ENCODE measurements around the gene ENTREP1. TPM values are rescaled to one million over a fixed set of nuclear protein-coding genes. Genes with fewer than 3 reads are reported as not detected.

ENTREP1 gene
- polyA plus RNA-seq (2013) = 0.07 TPM

- H3K9me3 ChIP-seq (ENCODE audit: control extremely low read depth in 1 of 5, control insufficient read depth in 4 of 5, insufficient read depth in 2 of 5, low read depth in 1 of 5, low read length in 4 of 5) = no peaks in the 10 kb centered on the region
- ChIA-PET CTCF (interaction anchor here (1.5 kb wide), 1 partner anchor 12 kb away, joined by 4 read pairs; no protein-coding TSS in a partner anchor), POLR2A (no interaction called here)
- peaks cover 0 to 15% (median 14%) of the 10 kb centered on the region in 4 experiments for H3K4me1 ChIP-seq (ENCODE audit: control extremely low read depth in 1 of 4, control insufficient read depth in 4 of 4, insufficient read depth in 4 of 4, low read length in 3 of 4)
- DNase-seq = peak; percentile 19 to 61 (median 39)
- 2% methylated on average over 64 of the region's 81 CpGs for WGBS (ENCODE audit: insufficient coverage)
- peaks cover 6 to 81% (median 33%) of the 10 kb centered on the region in 5 experiments for H3K27me3 ChIP-seq (replicated peaks in 2 of 5; ENCODE audit: control insufficient read depth in 4 of 5, insufficient read depth in 5 of 5, low read length in 4 of 5)
- peak within 1 kb of the TSS; percentile 37 to 77 (median 61) for H3K4me3 ChIP-seq (ENCODE audit: control insufficient read depth in 1 of 7, extremely low read depth in 1 of 7, insufficient read depth in 4 of 7, low read depth in 2 of 7, low read length in 6 of 7)
- H3K27ac ChIP-seq (ENCODE audit: insufficient read depth in 1 of 2, low read depth in 1 of 2, low read length in 2 of 2, poor library complexity in 1 of 2, severe bottlenecking in 2 of 2) = no peak within 1 kb of the TSS
- H3K36me3 ChIP-seq (ENCODE audit: control insufficient read depth in 4 of 4, insufficient read depth in 4 of 4, low read length in 3 of 4) = no peaks in the 10 kb centered on the region
Measured at GRCh38 chr9:69324549-69325401, at the start of gene ENTREP1. TSS of gene ENTREP1 (plus strand) at chr9:69325215. CDS start at chr9:69325310, 95 bp downstream.

GRCh38 chr9:69276775-69277174, 48.2 kb upstream of the ENTREP1 start:
- 98% methylated on average over 4 of the region's 5 CpGs for WGBS (ENCODE audit: insufficient coverage)
- ChIA-PET CTCF (no interaction called here), POLR2A (no interaction called here)
- no peaks in the 10 kb centered on the region for H3K36me3 ChIP-seq (ENCODE audit: control insufficient read depth in 4 of 4, insufficient read depth in 4 of 4, low read length in 3 of 4)
- H3K4me1 ChIP-seq (ENCODE audit: control extremely low read depth in 1 of 4, control insufficient read depth in 4 of 4, insufficient read depth in 4 of 4, low read length in 3 of 4) = no peaks in the 10 kb centered on the region
- H3K27me3 ChIP-seq (replicated peaks in 2 of 5; ENCODE audit: control insufficient read depth in 4 of 5, insufficient read depth in 5 of 5, low read length in 4 of 5) = no peaks in the 10 kb centered on the region
- no peak for DNase-seq
- peaks cover 0 to 6% (median 1%) of the 10 kb centered on the region in 5 experiments for H3K9me3 ChIP-seq (ENCODE audit: control extremely low read depth in 1 of 5, control insufficient read depth in 4 of 5, insufficient read depth in 2 of 5, low read depth in 1 of 5, low read length in 4 of 5)
- H3K27ac ChIP-seq (ENCODE audit: insufficient read depth in 1 of 2, low read depth in 1 of 2, low read length in 2 of 2, poor library complexity in 1 of 2, severe bottlenecking in 2 of 2) = no peak overlapping the region
- H3K4me3 ChIP-seq (ENCODE audit: control insufficient read depth in 1 of 7, extremely low read depth in 1 of 7, insufficient read depth in 4 of 7, low read depth in 2 of 7, low read length in 6 of 7) = no peak overlapping the region

- WGBS (ENCODE audit: insufficient coverage) = 98% methylated on average over 4 of the region's 5 CpGs
- ChIA-PET CTCF (no interaction called here), POLR2A (no interaction called here)
- H3K4me1 ChIP-seq (ENCODE audit: control extremely low read depth in 1 of 4, control insufficient read depth in 4 of 4, insufficient read depth in 4 of 4, low read length in 3 of 4) = no peaks in the 10 kb centered on the region
- peaks cover 0 to 3% (median 0%) of the 10 kb centered on the region in 5 experiments for H3K9me3 ChIP-seq (ENCODE audit: control extremely low read depth in 1 of 5, control insufficient read depth in 4 of 5, insufficient read depth in 2 of 5, low read depth in 1 of 5, low read length in 4 of 5)
- DNase-seq = no peak
- H3K36me3 ChIP-seq (ENCODE audit: control insufficient read depth in 4 of 4, insufficient read depth in 4 of 4, low read length in 3 of 4) = no peaks in the 10 kb centered on the region
- no peak overlapping the region for H3K27ac ChIP-seq (ENCODE audit: insufficient read depth in 1 of 2, low read depth in 1 of 2, low read length in 2 of 2, poor library complexity in 1 of 2, severe bottlenecking in 2 of 2)
- no peaks in the 10 kb centered on the region for H3K27me3 ChIP-seq (replicated peaks in 2 of 5; ENCODE audit: control insufficient read depth in 4 of 5, insufficient read depth in 5 of 5, low read length in 4 of 5)
- no peak overlapping the region for H3K4me3 ChIP-seq (ENCODE audit: control insufficient read depth in 1 of 7, extremely low read depth in 1 of 7, insufficient read depth in 4 of 7, low read depth in 2 of 7, low read length in 6 of 7)
Measured at GRCh38 chr9:69279084-69279731, 45.8 kb upstream of the ENTREP1 start.

GRCh38 chr9:69279733-69280132, 45.3 kb upstream of the ENTREP1 start:
- H3K27ac ChIP-seq (ENCODE audit: insufficient read depth in 1 of 2, low read depth in 1 of 2, low read length in 2 of 2, poor library complexity in 1 of 2, severe bottlenecking in 2 of 2) = no peak overlapping the region
- DNase-seq = no peak
- no peak overlapping the region for H3K4me3 ChIP-seq (ENCODE audit: control insufficient read depth in 1 of 7, extremely low read depth in 1 of 7, insufficient read depth in 4 of 7, low read depth in 2 of 7, low read length in 6 of 7)
- CTCF ChIA-PET = no interaction called here
- no peaks in the 10 kb centered on the region for H3K4me1 ChIP-seq (ENCODE audit: control extremely low read depth in 1 of 4, control insufficient read depth in 4 of 4, insufficient read depth in 4 of 4, low read length in 3 of 4)
- H3K27me3 ChIP-seq (replicated peaks in 2 of 5; ENCODE audit: control insufficient read depth in 4 of 5, insufficient read depth in 5 of 5, low read length in 4 of 5) = no peaks in the 10 kb centered on the region
- H3K36me3 ChIP-seq (ENCODE audit: control insufficient read depth in 4 of 4, insufficient read depth in 4 of 4, low read length in 3 of 4) = no peaks in the 10 kb centered on the region
- no CpG with 5 or more reads among the region's 3 CpGs for WGBS (ENCODE audit: insufficient coverage)
- H3K9me3 ChIP-seq (ENCODE audit: control extremely low read depth in 1 of 5, control insufficient read depth in 4 of 5, insufficient read depth in 2 of 5, low read depth in 1 of 5, low read length in 4 of 5) = peaks cover 0 to 2% (median 0%) of the 10 kb centered on the region in 5 experiments
- POLR2A ChIA-PET = no interaction called here

- Histone ChIP-seq H3K9me3 (ENCODE audit: control extremely low read depth in 1 of 5, control insufficient read depth in 4 of 5, insufficient read depth in 2 of 5, low read depth in 1 of 5, low read length in 4 of 5) (peaks cover 0 to 1% (median 0%) of the 10 kb centered on the region in 5 experiments), H3K27me3 (replicated peaks in 2 of 5; ENCODE audit: control insufficient read depth in 4 of 5, insufficient read depth in 5 of 5, low read length in 4 of 5) (no peaks in the 10 kb centered on the region), H3K4me1 (ENCODE audit: control extremely low read depth in 1 of 4, control insufficient read depth in 4 of 4, insufficient read depth in 4 of 4, low read length in 3 of 4) (no peaks in the 10 kb centered on the region), H3K36me3 (ENCODE audit: control insufficient read depth in 4 of 4, insufficient read depth in 4 of 4, low read length in 3 of 4) (no peaks in the 10 kb centered on the region), H3K4me3 (ENCODE audit: control insufficient read depth in 1 of 7, extremely low read depth in 1 of 7, insufficient read depth in 4 of 7, low read depth in 2 of 7, low read length in 6 of 7) (no peak overlapping the region), H3K27ac (ENCODE audit: insufficient read depth in 1 of 2, low read depth in 1 of 2, low read length in 2 of 2, poor library complexity in 1 of 2, severe bottlenecking in 2 of 2) (no peak overlapping the region)
- 100% methylated on average over 2 of the region's 2 CpGs for whole genome bisulfite sequencing (ENCODE audit: insufficient coverage)
- ChIA-PET POLR2A (no interaction called here), CTCF (no interaction called here)
- DNase-seq = no peak
Measured at GRCh38 chr9:69283003-69283402, 42.0 kb upstream of the ENTREP1 start.

GRCh38 chr9:69292078-69292477, 32.9 kb upstream of the ENTREP1 start:
- H3K4me3 ChIP-seq (ENCODE audit: control insufficient read depth in 1 of 7, extremely low read depth in 1 of 7, insufficient read depth in 4 of 7, low read depth in 2 of 7, low read length in 6 of 7) = no peak overlapping the region
- no peaks in the 10 kb centered on the region for H3K27me3 ChIP-seq (replicated peaks in 2 of 5; ENCODE audit: control insufficient read depth in 4 of 5, insufficient read depth in 5 of 5, low read length in 4 of 5)
- H3K9me3 ChIP-seq (ENCODE audit: control extremely low read depth in 1 of 5, control insufficient read depth in 4 of 5, insufficient read depth in 2 of 5, low read depth in 1 of 5, low read length in 4 of 5) = no peaks in the 10 kb centered on the region
- CTCF ChIA-PET = no interaction called here
- H3K36me3 ChIP-seq (ENCODE audit: control insufficient read depth in 4 of 4, insufficient read depth in 4 of 4, low read length in 3 of 4) = no peaks in the 10 kb centered on the region
- no peak for DNase-seq
- POLR2A ChIA-PET = no interaction called here
- WGBS (ENCODE audit: insufficient coverage) = 92% methylated on average over 3 of the region's 3 CpGs
- no peaks in the 10 kb centered on the region for H3K4me1 ChIP-seq (ENCODE audit: control extremely low read depth in 1 of 4, control insufficient read depth in 4 of 4, insufficient read depth in 4 of 4, low read length in 3 of 4)
- no peak overlapping the region for H3K27ac ChIP-seq (ENCODE audit: insufficient read depth in 1 of 2, low read depth in 1 of 2, low read length in 2 of 2, poor library complexity in 1 of 2, severe bottlenecking in 2 of 2)

GRCh38 chr9:69293156-69293555, 31.9 kb upstream of the ENTREP1 start:
- H3K9me3 ChIP-seq (ENCODE audit: control extremely low read depth in 1 of 5, control insufficient read depth in 4 of 5, insufficient read depth in 2 of 5, low read depth in 1 of 5, low read length in 4 of 5) = no peaks in the 10 kb centered on the region
- no peak overlapping the region for H3K27ac ChIP-seq (ENCODE audit: insufficient read depth in 1 of 2, low read depth in 1 of 2, low read length in 2 of 2, poor library complexity in 1 of 2, severe bottlenecking in 2 of 2)
- H3K4me3 ChIP-seq (ENCODE audit: control insufficient read depth in 1 of 7, extremely low read depth in 1 of 7, insufficient read depth in 4 of 7, low read depth in 2 of 7, low read length in 6 of 7) = no peak overlapping the region
- DNase-seq = no peak
- no CpG with 5 or more reads among the region's 1 CpG for WGBS (ENCODE audit: insufficient coverage)
- ChIA-PET POLR2A (no interaction called here), CTCF (no interaction called here)
- H3K36me3 ChIP-seq (ENCODE audit: control insufficient read depth in 4 of 4, insufficient read depth in 4 of 4, low read length in 3 of 4) = no peaks in the 10 kb centered on the region
- no peaks in the 10 kb centered on the region for H3K4me1 ChIP-seq (ENCODE audit: control extremely low read depth in 1 of 4, control insufficient read depth in 4 of 4, insufficient read depth in 4 of 4, low read length in 3 of 4)
- H3K27me3 ChIP-seq (replicated peaks in 2 of 5; ENCODE audit: control insufficient read depth in 4 of 5, insufficient read depth in 5 of 5, low read length in 4 of 5) = no peaks in the 10 kb centered on the region
